H1 (cell line): ENCODE data around the gene AGPAT2.

Source experiments
- CTCF ChIP-seq, 3 experiments: IDR thresholded peaks; 1 replicate in 2 of 3; 2 replicates in 1 of 3; pipeline versions ENCODE4 v1.5.1 to v1.6.1; 2011; ENCODE audit warnings: low read length in 3 of 3, mild to moderate bottlenecking in 3 of 3, inconsistent platforms in 2 of 3, low read depth in 1 of 3, moderate library complexity in 1 of 3; ENCODE audit not compliant: insufficient read depth in 1 of 3; ENCODE audit errors: control extremely low read depth in 1 of 3
- EP300 ChIP-seq, 2 experiments: IDR thresholded peaks; 1 replicate in 1 of 2; 2 replicates in 1 of 2; pipeline ENCODE4 v1.6.1; 2011 to 2012; ENCODE audit warnings: low read depth in 2 of 2, low read length in 2 of 2, mild to moderate bottlenecking in 2 of 2, borderline replicate concordance in 1 of 2, inconsistent platforms in 1 of 2, moderate library complexity in 1 of 2
- EZH2 ChIP-seq: fragments of 200-600 bp; sonication (generic); IDR thresholded peaks from 2 replicates; pipeline ENCODE4 v1.7.1; 2012; ENCODE audit warnings: low read depth, mild to moderate bottlenecking, moderate library complexity, low read length, inconsistent platforms; ENCODE audit not compliant: severe bottlenecking
- GABPA ChIP-seq: IDR thresholded peaks from 2 replicates; pipeline ENCODE4 v1.6.1; 2011; ENCODE audit warnings: mild to moderate bottlenecking, low read length, moderate library complexity, borderline replicate concordance; ENCODE audit not compliant: insufficient read depth
- HDAC2 ChIP-seq, 2 experiments: fragments of 300-600 bp in 1 of 2; sonication (generic) in 1 of 2; IDR thresholded peaks; 2 replicates each; pipeline ENCODE4 v1.6.1; 2011 to 2012; ENCODE audit warnings: low read depth in 2 of 2, low read length in 2 of 2, mild to moderate bottlenecking in 2 of 2, moderate library complexity in 2 of 2, borderline replicate concordance in 1 of 2, inconsistent platforms in 1 of 2
- HDAC6 ChIP-seq: IDR thresholded peaks from one replicate; pipeline ENCODE4 v1.7.1; 2012; ENCODE audit warnings: low read depth, mild to moderate bottlenecking, inconsistent platforms, low read length, moderate library complexity
- POLR2AphosphoS5 ChIP-seq: IDR thresholded peaks from 2 replicates; pipeline ENCODE4 v1.6.1; 2011; ENCODE audit warnings: low read depth, low read length
- RXRA ChIP-seq: IDR thresholded peaks from 2 replicates; pipeline ENCODE4 v1.6.1; 2011; ENCODE audit warnings: low read depth, mild to moderate bottlenecking, low read length, moderate library complexity; ENCODE audit not compliant: insufficient read depth
- SRF ChIP-seq: IDR thresholded peaks from 2 replicates; pipeline ENCODE4 v1.6.1; 2011; ENCODE audit warnings: mild to moderate bottlenecking, low read depth, low read length, moderate library complexity
- SUZ12 ChIP-seq: fragments of 200-600 bp; sonication (generic); IDR thresholded peaks from 2 replicates; pipeline ENCODE4 v1.6.1; 2012; ENCODE audit warnings: mild to moderate bottlenecking, inconsistent platforms, low read length, moderate library complexity, mixed read lengths

- TF ChIP-seq HDAC2 (IDR thresholded peaks at IDR 0.05; ENCODE audit: borderline replicate concordance in 1 of 2, low read depth in 2 of 2, low read length in 2 of 2) (no peak), EZH2 (no peak), SUZ12 (no peak), HDAC6 (no peak), SRF (no peak), CTCF (IDR thresholded peaks at IDR 0.05; ENCODE audit: control extremely low read depth in 1 of 3, insufficient read depth in 1 of 3, low read depth in 1 of 3, low read length in 3 of 3) (no peak), EP300 (IDR thresholded peaks at IDR 0.05; ENCODE audit: borderline replicate concordance in 1 of 2, low read depth in 2 of 2, low read length in 2 of 2) (no peak), RXRA (no peak), GABPA (0 out of 2 replicates have a peak, but pooled peaks have one; percentile 7), POLR2AphosphoS5 (no peak)
Measured at GRCh38 chr9:136719195-136719880, 32.1 kb upstream of the AGPAT2 start.
